Liver (tissue), 3 donors: Measurements from ENCODE around the gene DDAH2.

Experiments
- CTCF ChIP-seq: fragments of 150-350 bp; IDR thresholded peaks from 2 replicates; pipeline ENCODE4 v1.5.1; 2017; ENCODE audit warnings: improper control_type of control experiment, low read depth, low read length; ENCODE audit not compliant: missing input control
- EGR1 ChIP-seq, 2 donors: IDR thresholded peaks; 2 replicates each; pipeline ENCODE4 v1.6.1; 2016 to 2018; ENCODE audit warnings: antibody characterized with exemption in 2 of 2, low read depth in 2 of 2
- FOXA1 ChIP-seq: IDR thresholded peaks from 2 replicates; pipeline ENCODE4 v1.6.1; 2016; ENCODE audit warnings: antibody characterized with exemption
- GABPA ChIP-seq, 2 donors: IDR thresholded peaks in 1 of 2; conservative IDR thresholded peaks in 1 of 2; 2 replicates each; pipeline ENCODE4 v1.6.1; 2016; ENCODE audit warnings: antibody characterized with exemption in 2 of 2, mild to moderate bottlenecking in 1 of 2, moderate library complexity in 1 of 2
- HNF4G ChIP-seq: IDR thresholded peaks from 2 replicates; pipeline ENCODE4 v1.6.1; 2016; ENCODE audit warnings: antibody characterized with exemption
- JUND ChIP-seq, 2 donors: IDR thresholded peaks; 2 replicates each; pipeline ENCODE4 v1.6.1; 2016; ENCODE audit warnings: antibody characterized with exemption in 2 of 2
- RAD21 ChIP-seq, 2 donors: IDR thresholded peaks; 2 replicates each; pipeline ENCODE4 v1.6.1; 2016; ENCODE audit warnings: antibody characterized with exemption in 2 of 2, mild to moderate bottlenecking in 2 of 2
- SP1 ChIP-seq: IDR thresholded peaks from 2 replicates; pipeline ENCODE4 v1.6.1; 2018; ENCODE audit warnings: antibody characterized with exemption, mild to moderate bottlenecking
- TAF1 ChIP-seq: conservative IDR thresholded peaks from 2 replicates; pipeline ENCODE4 v1.6.1; 2016; ENCODE audit warnings: antibody characterized with exemption, mild to moderate bottlenecking
- ZBTB33 ChIP-seq: IDR thresholded peaks from 2 replicates; pipeline ENCODE4 v1.6.1; 2016; ENCODE audit warnings: antibody characterized with exemption
- donor health status: healthy.
- donor health status: healthy.

- no peak for TF ChIP-seq CTCF
- no peak for TF ChIP-seq TAF1
- no peak for TF ChIP-seq SP1
- no peak for TF ChIP-seq GABPA (IDR thresholded peaks at IDR 0.05 in 1 of 2, conservative IDR thresholded peaks at IDR 0.05 in 1 of 2)
- TF ChIP-seq HNF4G, result no peak
- no peak for TF ChIP-seq JUND (IDR thresholded peaks at IDR 0.05)
- no peak for TF ChIP-seq FOXA1
- TF ChIP-seq RAD21 (IDR thresholded peaks at IDR 0.05), result no peak
- no peak for TF ChIP-seq EGR1 (IDR thresholded peaks at IDR 0.05; ENCODE audit: low read depth in 2 of 2)
- no peak for TF ChIP-seq ZBTB33
These were observed 5.7 kb downstream of the DDAH2 start, which contains the start of gene MPIG6B for GRCh38 chr6:31723245-31723979.
